Activated effector memory CD4-positive, alpha-beta T cell treated with Interleukin-2 at 50 U/mL for 16 hours (primary cell): ENCODE results near the gene MFNG.

Source experiments
- DNase-seq: peaks from one replicate; pipeline ENCODE4 v3.0.0-alpha.2; 2020

The MFNG gene

DNA sequence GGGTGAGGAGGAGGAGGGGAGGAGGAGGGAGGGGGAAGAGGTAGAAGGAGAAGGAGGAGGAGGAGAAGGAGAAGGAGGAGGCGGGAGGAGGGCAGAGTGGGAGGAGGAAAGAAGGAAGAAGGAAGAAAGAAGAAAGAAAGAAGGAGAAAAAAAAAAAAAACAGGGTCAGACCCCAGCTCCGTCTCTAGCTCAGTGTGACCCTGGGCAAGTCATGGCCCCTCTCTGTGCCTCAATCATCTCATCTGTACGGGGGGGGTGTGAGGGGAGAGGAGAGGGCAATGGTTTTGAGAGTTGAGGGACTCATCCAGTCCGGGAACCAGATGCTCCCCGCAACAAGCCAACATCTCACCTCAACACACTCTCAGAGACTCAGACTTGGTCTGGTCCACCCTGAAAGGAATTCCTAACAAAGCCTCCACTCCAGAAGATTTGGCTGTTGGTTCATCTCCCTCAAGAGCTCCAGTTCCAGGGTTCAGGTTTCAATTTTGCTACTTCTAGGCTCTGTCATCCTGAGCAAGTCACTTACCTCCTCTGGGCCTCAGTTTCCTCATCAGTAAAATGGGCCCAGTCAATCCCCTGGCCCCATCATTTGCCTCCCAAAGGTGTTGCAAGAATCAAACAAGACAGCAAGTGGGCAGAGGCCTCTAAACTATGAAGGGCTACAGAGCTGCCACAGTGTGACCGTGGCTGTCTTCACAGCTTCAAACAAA, 25.4 kb upstream of the MFNG start:
- no peak for DNase-seq

DNA sequence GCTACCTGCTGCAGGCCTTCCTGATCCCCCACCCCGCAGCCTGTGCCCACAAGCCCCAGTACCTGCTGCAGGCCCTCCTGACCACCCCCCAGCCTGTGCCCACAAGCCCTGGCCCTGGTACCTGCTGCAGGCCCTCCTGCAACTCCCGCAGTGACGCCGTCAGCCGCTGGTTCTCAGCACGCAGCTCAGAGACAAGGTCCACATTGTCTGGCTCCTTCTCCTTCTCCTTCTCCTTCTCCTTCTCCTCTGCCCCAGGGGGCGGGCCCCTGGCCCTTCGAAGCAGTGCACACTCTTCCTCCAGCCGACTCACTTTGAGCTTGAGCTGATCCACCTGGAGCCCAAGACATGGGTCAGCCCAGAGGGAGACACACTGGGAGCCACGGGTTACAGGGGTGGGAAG, 23.9 kb upstream of the MFNG start:
- DNase-seq, result no peak

DNA sequence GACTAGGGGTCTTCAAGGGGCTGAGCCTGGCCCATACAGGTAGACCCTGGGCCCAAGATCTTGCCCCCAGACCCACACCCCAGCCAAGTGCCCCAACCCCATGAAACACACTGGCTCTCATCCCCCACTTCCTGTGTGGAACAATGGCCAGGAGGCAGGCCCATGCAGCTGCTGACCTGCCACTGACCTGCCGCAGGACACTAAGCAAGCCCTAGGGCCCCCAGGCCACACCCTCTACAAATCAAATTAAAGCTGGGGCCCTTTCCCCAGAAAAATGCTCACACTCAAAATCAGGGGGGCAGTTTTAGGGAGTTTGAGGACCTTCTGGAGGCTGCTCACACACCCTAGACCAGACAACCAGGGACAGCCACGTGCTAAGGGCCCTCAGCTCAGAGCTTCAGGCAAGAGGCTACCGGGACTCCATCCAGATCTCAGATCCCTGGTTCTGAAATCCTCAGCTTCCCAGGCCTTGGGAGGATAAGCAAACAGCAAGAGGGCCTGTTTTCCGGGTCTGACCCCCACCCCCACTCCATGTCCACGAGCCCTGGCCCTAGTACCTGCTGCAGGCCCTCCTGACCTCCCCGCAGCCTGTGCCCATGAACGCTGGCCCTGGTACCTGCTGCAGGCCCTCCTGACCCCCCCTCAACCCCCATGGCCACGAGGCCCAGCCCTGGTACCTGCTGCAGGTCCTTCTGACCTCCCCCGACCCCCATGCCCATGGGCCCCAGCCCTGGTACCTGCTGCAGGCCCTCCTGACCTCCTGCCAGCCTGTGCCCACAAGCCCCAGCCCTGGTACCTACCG, 23.1 kb upstream of the MFNG start:
- DNase-seq, result no peak

DNA sequence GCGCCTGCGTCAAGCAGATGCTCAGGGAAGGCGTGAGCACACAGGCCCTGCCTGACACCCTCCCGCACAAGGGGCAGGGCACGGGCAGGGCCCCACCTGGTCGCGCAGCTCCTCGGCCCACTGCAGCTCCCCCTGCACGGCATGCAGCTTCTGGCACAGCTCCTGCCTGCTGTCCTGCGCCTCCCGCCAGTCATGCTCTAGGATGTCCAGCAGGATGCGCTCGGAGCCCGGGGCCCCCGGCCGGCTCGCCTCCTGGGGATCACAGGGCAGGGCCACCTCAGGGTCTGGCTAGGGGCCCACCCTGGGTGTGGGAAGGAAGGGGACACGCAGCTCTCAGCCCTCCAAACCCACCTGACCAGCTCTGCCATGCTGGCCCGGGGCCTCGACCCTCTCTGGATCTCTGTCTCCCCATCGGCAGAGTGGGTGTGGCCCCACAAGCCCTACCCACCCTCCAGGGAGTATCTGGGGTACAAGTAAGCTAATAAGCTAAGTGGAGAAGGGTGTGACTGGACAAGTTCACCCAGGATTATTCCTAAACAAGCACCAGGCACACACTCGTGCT, 22.3 kb upstream of the MFNG start:
- no peak for DNase-seq

DNA sequence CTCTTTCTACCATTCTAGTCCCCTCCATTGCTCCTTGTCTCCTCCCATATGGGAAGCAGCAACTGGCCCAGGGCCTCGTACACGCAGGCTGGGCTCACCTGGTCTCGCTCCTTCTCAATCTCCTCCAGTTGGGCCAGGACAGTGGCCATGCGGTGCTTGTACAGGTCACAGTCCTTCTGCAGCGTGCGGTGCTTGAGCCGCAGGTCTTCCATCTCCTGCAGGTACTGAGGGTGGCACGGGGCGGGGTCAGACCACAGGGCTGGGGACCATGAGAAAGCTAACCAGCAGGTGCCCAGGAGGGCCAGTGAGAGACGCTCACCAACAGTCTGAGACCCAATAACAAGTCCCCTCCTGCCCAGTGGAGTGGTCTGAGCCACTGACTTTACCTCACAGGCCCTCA, 21.5 kb upstream of the MFNG start:
- no peak for DNase-seq

DNA sequence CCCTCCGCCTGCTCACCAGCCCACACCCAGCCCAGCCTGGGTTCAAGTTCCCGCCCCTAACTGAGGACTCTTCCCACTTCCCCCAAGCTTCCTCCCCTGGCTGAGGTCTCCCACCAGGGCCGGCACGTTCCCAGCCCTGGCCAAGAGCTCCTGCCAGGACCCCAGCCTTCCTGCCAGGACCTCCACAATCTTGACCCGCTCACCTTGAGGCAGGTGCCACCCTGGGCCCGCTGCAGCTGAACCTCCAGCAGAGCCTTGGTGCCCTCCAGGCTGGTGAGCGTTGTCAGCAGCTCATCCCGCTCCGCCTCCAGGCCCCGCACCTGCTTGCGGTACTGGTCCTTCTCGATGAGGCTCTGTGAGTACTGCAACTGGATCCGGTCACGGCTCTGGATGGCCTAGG, 19.8 kb upstream of the MFNG start:
- no peak for DNase-seq

DNA sequence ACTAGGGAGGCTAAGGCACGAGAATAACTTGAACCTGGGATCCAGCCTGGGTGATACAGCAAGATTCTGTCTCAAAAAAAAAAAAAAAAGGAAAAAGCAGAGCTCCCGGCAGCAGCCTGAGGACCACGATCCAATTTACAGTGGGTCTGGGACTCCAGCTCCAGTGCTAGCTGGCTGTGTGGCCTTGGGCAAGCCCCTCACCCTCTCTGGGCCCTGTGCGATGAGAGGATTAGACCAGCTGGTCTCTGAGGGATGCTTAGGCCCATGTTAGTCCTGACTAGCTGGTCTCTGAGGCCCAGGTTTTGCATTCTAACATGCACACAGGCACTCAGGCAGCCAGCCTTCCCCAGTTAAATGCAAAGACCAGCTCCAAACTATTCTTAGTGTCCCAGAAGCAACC, 19.4 kb upstream of the MFNG start:
- DNase-seq, result no peak

DNA sequence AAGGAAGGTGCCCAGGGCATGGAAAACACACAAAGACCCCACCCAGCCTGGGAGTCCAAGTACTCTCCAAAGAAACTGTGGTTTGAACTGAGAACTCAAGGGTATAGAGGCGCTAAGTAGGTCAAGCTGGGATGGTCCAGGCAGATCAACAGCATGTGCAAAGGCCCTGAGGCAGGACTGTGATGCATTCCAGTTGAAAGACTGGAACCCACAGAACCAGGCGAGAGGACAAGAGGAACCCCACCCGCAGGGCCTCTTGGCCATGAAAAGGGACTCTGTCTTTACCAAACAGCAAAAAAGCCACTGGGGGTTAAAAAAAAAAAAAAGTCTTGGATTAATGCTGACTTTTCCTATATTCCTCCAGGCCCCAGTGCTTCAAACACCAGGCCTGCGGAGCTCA, 18.8 kb upstream of the MFNG start:
- no peak for DNase-seq

DNA sequence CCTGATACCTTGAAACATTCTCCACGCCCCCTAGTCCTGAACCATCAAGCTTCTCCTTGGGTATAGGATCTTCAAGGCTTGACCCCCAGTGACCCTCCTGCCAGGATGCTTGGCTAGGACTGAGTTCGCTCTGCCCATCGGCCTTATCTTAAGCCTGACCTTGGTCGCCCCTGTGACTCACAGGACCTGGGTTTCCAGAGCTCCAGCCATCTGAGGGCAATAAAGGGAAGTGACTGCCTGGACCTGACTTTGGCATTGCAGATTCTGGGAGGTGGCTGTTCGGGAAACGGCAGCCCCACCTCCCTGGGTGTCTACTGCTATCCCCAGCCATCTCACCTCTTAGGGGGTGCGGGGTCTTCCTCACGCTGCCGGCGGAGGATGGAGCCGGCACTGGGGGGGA, 17.7 kb upstream of the MFNG start:
- DNase-seq, result no peak

DNA sequence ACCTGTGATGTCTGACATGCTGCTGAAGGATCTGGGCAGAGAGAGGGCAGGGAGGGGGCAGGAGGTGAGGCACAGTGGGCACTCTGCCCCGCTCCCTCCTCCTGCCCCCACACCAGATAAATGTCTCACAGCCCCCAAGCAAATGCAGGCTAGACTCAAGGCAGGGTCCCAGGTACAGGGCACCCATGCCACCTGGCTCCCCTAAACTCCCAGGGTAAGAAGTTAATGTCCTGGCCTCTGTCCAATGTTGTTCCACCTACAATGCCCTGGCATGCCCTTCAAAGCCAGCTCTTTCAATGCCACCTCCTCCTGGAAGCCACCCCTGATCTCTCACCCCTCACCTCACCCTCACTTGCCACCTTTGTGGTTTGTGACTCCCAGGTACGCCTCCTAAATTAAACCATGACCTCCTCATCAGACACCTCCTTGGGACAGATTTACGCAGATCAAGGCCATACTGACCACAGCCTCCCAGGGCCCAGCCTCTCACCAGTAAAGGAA, 17.0 kb upstream of the MFNG start:
- no peak for DNase-seq

DNA sequence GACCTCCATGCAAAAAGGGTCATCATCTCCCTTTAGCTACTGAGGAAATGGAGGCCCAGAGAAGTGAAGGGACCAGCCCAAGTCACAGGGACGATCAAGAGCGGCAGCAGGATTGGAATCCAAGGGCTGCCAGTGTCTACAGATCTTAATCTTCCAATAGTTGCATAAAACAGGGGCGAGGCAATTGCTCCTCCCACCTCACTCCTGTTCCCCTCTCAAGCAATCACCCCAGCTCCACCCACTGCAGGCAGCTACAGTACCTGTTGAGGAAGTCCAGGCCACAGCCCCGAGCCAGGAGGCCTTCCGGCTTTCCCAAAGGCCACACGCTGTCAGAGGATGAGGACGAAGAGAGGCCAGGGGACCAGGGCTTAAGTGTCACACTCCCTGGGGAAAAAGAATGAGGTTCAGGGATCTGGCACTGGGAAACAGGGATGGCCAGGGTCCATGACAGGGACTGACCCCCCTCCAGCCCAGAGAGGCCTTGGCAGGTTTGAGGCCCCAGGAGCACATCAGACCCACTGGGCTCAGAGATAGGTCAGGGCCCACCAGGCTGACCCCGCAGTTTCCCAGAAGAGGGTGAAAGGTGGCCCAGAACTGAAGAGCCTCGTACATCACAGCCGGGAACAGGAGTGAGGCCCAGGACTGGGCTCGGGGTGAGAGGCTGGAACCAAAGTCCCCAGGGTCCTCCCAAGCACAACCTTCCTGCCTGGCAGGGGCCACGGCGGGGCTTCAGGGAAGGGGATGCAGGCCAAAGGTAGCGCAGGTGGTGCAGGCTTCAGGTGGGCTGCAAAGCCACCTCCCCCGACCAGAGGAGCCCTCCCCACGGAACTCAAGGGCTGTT, 16.4 kb upstream of the MFNG start:
- DNase-seq, result no peak

DNA sequence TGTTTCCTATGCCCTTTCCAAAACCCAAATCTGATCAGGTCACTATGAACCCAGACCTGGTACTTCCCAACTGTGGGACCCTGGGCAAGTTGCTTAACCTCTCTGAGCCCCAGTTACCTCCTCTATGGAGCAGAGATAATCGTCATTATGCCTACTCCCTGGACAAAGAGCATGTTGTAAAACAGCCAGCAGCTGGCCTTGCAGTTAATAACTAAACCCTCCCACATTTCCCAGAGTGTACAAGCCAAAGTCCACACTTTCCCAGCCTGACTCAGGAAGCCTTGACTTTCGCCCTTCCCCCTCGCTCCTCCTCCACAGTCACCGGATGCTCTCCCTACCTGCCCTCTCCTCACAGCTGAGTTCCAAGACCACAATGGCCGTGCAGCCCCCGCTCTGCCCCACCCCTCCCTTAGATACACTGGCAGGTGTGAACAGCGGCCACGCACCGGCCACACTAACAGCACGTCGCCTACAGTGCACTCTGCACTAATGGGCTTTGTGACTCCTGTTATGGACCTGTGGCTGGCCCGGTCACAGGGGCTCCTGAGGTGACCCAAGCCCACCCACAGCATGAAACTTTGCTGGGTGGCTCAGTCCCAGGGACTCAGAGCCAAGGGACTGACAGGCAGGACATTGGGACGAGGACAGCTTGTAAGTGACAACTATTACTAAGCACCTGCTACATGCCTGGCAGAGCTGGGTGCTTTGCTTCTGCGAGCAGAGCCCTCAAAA, 15.6 kb upstream of the MFNG start:
- no peak for DNase-seq

DNA sequence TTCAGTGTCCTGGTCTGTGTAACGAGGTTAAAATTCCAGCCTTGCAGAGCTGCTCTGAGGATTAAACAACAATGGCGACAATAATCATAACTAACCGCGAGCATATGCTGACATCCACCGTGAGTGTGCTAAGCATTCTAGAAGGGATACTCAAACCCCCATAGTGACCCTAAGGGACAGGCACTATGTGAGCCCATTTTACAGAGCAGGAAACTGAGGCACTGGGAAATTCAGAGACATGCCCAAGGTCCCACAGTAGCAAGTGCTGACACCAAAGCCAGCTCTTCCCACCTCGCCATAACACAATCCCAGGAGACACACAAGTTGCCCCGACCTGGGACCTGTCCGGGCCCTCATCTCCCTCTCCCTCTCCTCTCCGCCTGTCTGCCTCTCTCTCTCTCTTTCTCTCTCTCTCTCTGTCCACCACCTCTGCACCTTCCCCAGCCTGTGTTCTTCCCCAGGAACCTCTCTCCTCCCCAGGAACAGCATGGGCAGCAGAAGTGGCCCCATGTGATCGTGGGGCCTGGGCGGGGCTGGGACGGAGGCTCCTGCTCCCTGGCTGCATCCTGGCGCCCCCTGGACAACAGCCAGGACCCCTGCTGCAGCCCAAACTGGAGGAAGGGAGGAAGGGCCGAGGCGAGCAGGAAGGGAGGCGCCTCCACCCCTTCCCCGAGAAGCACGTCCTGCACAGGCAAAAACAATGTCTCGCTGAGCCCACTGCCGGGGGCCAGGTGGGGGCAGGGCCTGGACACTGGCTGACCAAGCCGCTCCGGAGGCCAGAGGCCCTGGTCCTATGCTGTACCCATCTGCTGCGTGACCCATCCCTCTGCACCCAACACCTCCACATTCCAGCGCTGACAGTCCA, 14.8 kb upstream of the MFNG start:
- DNase-seq, result no peak

DNA sequence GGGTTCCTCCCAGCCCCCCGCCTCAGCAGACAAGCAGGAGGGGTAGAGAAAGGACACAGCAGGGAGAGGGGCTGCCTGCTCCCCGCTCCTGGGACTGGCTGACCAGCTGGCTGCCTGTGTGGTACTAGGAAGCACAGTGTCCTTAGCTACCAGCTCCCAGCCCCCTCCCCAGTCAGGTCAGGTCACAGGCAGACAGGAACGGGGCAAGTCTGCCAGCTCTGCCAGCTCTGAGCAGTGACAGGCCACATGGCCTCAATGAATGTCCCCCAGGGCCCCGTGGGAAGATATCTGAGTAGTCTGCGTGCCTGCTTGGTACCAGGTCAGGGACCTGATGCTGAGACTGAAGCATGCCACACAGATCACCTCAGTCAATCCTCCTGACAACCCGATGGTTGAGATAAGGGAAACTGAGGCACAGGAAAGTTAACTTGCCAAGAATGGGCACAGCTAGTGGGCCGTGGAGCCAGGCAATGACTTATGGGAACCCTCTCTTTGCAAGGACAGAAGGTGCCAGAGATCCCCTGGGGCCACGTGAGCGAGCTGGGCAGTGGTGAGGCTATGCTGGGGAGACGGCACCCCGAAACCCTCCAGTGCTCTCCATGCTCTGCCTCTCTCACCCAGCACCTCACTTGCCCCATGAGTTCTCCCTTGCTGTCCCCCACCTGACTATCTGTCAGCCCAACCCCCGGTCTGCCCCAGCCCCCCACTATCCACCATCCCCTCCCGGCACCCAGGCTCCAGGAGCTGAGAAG, 13.8 kb upstream of the MFNG start:
- no peak for DNase-seq

DNA sequence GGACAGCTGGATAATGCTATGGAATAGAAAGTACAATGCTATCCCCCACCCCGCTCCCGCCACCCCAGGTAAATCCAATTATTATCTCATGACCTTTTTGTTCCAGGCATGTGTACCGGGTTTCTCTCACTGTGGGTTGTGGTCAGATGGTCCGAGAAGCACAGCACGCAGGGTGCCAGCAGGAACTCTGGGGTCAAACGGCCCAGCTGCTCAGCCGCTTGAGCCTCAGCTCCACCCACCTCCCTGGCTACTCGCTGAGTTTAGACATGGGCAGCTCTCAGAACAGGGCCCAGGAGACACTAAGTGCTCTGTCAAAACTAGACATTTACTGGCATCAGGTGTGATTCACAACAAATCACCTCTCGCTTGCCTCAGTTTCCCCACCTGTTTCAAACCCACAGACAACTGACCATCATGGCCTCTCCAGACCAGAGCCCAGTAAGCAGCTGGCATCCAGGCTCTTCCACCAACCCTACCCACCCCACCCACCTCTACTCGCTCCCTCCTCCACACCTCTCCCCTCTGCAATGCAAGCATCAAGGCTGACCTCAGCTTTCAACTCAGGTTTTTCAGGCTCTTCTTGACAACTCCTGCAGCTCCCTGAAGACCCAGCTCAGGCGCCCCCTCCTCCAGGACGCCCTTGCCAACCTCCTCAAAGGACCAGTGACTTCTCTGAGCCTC, 13.0 kb upstream of the MFNG start:
- no peak for DNase-seq

DNA sequence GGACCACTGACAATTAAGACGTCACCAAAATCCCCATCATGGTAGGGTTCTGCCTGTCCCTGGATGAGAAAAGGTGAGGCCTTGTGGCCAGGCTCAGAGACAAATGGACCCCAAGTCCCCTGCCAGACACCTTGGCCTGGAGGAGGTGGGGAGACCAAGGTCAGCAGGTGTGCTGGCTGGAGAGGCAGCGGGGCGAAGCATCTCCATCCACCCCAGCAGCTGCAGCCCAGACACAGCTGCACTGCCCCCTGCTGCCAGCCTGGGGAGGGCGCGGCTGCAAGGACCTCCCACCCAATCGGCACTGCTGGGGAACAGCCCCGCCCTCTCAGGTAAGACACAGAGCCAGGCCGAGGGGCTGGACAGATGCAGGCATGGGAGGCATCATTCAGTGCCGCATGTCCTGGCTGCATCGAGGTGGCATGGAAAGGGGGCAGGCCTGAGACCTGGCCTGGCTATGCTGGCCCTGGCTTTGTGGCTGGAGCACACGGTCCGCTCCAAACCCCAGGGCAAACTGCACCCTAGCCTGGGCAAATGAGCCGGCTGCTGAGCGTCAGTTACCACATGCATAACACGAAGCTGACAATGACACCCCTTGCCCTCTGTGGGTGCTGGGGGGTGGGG, 12.2 kb upstream of the MFNG start:
- peak; percentile 62 for DNase-seq

DNA sequence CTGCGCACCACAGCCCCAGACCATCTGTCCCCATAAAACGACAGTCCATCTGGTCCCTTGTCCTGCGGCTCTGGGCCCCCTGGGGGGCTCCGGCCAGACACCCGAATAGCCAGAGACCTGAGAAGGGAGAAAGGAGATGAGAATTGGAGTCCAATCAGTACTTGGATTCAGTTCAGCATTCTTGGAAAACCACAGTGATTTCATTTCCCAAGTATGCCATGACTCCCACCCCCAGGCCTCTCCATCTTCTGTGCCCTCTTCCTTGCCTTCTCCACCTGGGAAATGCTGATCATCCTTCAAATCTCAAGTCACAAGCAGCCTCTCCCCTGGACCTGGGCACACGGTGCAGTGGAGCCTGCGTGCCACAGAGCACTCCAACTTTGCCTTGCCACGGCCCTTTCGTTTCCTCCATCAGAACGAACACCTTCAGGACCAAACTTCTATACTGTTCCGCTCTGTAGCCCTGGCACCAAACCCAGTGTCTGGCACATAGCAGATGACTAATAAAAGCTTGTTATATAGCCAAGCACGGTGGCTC, 10.9 kb upstream of the MFNG start:
- no peak for DNase-seq

DNA sequence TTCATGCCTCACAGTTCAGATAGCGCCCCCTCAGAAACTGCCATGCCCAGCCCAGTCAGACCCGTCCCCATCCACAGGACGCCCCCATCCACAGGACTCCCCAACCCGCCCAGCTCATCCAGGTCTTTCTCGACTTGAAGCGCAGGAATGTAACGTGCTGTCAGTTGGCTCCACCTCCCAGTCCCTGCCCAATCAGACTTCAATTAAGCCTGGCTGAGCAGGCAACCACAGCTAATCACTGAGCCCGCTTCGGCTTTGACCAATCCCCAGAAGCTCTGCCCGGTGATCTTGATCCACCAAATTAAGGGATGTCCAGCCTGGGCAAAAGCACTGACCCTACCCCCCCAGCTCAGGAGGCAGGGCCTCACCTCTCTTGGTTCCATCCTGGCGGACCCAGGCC, 10.5 kb upstream of the MFNG start:
- DNase-seq, result no peak

DNA sequence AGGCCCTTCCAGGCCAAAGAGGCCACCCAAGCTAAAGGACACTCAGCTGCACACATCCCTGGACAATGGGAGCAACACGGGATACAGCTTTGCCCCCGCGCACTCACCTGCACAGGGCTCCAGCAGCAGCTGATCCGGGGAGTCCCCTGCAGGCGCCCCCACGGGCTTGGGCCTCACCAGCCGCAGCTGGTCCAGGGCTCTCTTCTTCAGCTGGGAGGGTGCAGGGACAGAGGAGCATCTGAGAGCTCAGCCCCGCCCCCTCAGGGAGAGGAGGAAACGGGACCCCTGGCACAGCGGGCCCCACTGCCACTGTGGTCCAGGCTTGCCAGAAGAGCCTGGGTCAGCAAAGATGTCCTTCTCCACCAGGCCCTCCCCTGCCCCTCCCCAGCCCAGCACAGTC, 7.8 kb upstream of the MFNG start:
- no peak for DNase-seq
